Testis (tissue), 3 donors: ENCODE measurements around the gene DHRS2. TPM values are rescaled to one million over a fixed set of nuclear protein-coding genes. Genes with fewer than 3 reads are reported as not detected.

ENCODE experiments used
- DNase-seq: peaks from one replicate; pipeline ENCODE4 v3.0.0-alpha.2; 2019
- H3K27ac ChIP-seq, 2 donors: fragments of 200-600 bp; sonication (generic); one replicate each; pipeline ENCODE4 v1.5.1; 2019
- H3K27me3 ChIP-seq: fragments of 200-600 bp; sonication (generic); one replicate; pipeline ENCODE4 v1.5.1; 2019
- H3K36me3 ChIP-seq: fragments of 200-600 bp; sonication (generic); one replicate; pipeline ENCODE4 v1.5.1; 2017; ENCODE audit warnings: low read depth; ENCODE audit errors: missing control alignments
- H3K4me1 ChIP-seq: fragments of 200-600 bp; sonication (generic); one replicate; pipeline ENCODE4 v1.5.1; 2019
- H3K4me3 ChIP-seq, 2 donors: fragments of 200-600 bp; sonication (generic); one replicate each; pipeline ENCODE4 v1.5.1; 2017 to 2019
- H3K9me3 ChIP-seq: fragments of 200-600 bp; sonication (generic); one replicate; pipeline ENCODE4 v1.5.1; 2017
- POLR2A ChIP-seq: fragments of 450-650 bp; IDR thresholded peaks from one replicate; pipeline ENCODE4 v1.6.1; 2017; ENCODE audit warnings: antibody characterized with exemption, mild to moderate bottlenecking, moderate library complexity
- WGBS, 2 donors: methylation state at CpG; one replicate each; pipeline ENCODE4 v1.1.5; 2018; 5-methylcytosine and 5-hydroxymethylcytosine counted together
- intact Hi-C: fragments of 100-400 bp; cut with DNase I; formaldehyde crosslinking; loops from one replicate; pipeline ENCODE4 v1.15.1; 2023; ENCODE audit warnings: low total_unique reads
- polyA plus RNA-seq: library from polyadenylated mRNA; stranded (reverse); fragments of 350-450 nt; fragmentation: Illumina TruSeq; extraction: RNeasy Lipid Tissue Mini Kit (QIAGEN cat#74804); gene quantifications from one replicate; pipeline ENCODE4 v1.2.3, GENCODE V29; 2014; ENCODE audit warnings: low read depth, low replicate concordance; ENCODE audit not compliant: insufficient read depth
- total RNA-seq, 2 donors: library from RNA; depleted of rRNA; stranded (reverse); fragments of >200 nt; gene quantifications; one replicate each; pipeline ENCODE4 v1.2.3, GENCODE V29; 2016
- TF ChIP-seq, protein P1 (sequence below), 3 experiments: fragments of 450-650 bp in 2 of 3; fragments of 200-600 bp in 1 of 3; sonication (generic) in 1 of 3; IDR thresholded peaks; one replicate each; pipeline ENCODE4 v1.5.1; 2016 to 2019; ENCODE audit warnings: antibody characterized with exemption in 3 of 3, mild to moderate bottlenecking in 2 of 3, moderate library complexity in 1 of 3

DHRS2 gene
- total and polyA plus RNA-seq, 3 donors from 2014 or later: 3.3 to 6.1 (median 4.1) TPM

- DNase-seq: no peak
- Histone ChIP-seq H3K27ac (no peak overlapping the region), H3K27me3 (no peaks in the 10 kb centered on the region), H3K9me3 (no peaks in the 10 kb centered on the region), H3K36me3 (no peaks in the 10 kb centered on the region), H3K4me3 (no peak overlapping the region), H3K4me1 (no peaks in the 10 kb centered on the region)
- TF ChIP-seq, protein P1, sequence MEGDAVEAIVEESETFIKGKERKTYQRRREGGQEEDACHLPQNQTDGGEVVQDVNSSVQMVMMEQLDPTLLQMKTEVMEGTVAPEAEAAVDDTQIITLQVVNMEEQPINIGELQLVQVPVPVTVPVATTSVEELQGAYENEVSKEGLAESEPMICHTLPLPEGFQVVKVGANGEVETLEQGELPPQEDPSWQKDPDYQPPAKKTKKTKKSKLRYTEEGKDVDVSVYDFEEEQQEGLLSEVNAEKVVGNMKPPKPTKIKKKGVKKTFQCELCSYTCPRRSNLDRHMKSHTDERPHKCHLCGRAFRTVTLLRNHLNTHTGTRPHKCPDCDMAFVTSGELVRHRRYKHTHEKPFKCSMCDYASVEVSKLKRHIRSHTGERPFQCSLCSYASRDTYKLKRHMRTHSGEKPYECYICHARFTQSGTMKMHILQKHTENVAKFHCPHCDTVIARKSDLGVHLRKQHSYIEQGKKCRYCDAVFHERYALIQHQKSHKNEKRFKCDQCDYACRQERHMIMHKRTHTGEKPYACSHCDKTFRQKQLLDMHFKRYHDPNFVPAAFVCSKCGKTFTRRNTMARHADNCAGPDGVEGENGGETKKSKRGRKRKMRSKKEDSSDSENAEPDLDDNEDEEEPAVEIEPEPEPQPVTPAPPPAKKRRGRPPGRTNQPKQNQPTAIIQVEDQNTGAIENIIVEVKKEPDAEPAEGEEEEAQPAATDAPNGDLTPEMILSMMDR (IDR thresholded peaks at IDR 0.05): no peak
- no peak for TF ChIP-seq POLR2A
- intact Hi-C loops: no loop called here
- 70 to 78% methylated on average over 10 of the region's 10 CpGs for WGBS, 2 donors
These were observed 21.9 kb downstream of the DHRS2 start for GRCh38 chr14:23657959-23658470.

DNA sequence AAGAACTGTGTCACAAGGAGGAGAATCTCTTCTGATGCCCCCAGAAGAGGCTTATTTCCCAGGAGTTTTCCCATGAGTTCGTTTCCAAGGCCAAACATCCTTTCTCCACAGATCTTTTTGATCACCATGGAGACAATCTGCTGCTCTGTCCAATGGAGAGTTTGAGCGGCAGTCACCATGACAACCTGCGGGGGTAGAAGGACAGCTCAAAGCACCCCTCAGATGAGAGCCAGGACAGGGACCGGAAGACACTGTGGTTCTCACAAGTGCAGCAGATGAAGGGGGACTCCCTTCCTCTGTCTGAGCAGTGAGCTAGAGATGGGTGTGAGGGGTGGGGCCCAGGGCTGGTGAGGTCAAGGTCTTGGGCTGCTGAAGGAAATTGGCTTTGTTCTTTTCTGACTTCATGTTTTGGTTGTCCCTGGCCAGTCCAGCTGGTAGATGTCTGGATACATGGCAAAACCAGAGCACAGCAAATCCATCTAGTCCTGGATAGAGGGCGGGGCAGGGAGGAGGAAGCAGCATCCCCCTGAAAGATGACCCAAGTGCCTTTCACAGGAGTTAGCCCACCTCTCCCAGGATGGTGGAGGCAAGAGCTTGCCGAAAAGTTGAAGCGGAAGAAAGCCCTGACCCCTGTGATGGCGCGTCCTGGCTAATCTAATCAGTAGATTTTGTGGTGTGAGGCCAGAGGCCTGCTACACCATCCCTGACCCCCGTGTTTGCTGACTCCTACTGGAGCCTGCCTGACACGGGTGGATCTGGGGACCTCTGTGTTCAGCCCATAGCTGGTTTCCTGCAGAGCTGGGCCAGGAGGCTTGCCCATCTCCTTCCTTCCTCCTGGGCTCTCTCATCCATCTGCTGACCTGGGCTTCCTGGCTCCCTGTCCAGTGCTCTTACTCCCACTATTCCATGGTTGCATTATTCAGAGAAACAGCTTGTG, 24.4 kb downstream of the DHRS2 start:
- H3K4me3 ChIP-seq: no peak overlapping the region
- no peaks in the 10 kb centered on the region for H3K27me3 ChIP-seq
- H3K4me1 ChIP-seq: no peaks in the 10 kb centered on the region
- intact Hi-C loops: no loop called here
- no peak for DNase-seq
- no peaks in the 10 kb centered on the region for H3K36me3 ChIP-seq
- WGBS, 2 donors: 58 to 66% methylated on average over 9 to 11 of the region's 11 CpGs
- H3K9me3 ChIP-seq: no peaks in the 10 kb centered on the region
- TF ChIP-seq, protein P1 (IDR thresholded peaks at IDR 0.05): no peak
- TF ChIP-seq POLR2A: no peak
- H3K27ac ChIP-seq: no peak overlapping the region

DNA sequence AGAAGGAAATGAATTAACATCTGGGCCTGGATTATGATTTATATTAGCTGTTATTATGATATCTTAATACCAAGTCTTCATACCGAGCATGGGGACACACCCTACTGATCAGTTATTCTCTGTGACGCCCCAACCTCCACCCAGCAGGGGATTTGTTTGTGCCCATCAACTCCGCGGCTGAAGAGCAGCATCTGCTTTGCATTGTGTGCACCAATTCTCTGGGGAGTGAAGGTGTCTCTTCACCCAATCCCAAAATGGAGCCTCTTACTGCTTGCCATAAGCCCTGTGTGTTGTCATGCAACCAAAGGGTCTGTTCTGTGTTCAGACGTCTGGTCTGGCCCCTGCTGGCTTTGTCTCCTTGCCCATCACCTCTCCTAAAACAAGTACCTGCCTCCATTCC, 25.4 kb downstream of the DHRS2 start:
- no peak overlapping the region for H3K4me3 ChIP-seq
- DNase-seq: no peak
- intact Hi-C loops: no loop called here
- no peaks in the 10 kb centered on the region for H3K4me1 ChIP-seq
- no peak overlapping the region for H3K27ac ChIP-seq
- TF ChIP-seq POLR2A: no peak
- TF ChIP-seq, protein P1 (IDR thresholded peaks at IDR 0.05): no peak
- no peaks in the 10 kb centered on the region for H3K9me3 ChIP-seq
- no peaks in the 10 kb centered on the region for H3K27me3 ChIP-seq
- 83 to 90% methylated on average over 5 of the region's 5 CpGs for WGBS, 2 donors
- H3K36me3 ChIP-seq: no peaks in the 10 kb centered on the region

GRCh38 chr14:23663127-23663526, 27.0 kb downstream of the DHRS2 start:
- Histone ChIP-seq H3K27ac (no peak overlapping the region), H3K4me3 (no peak overlapping the region), H3K4me1 (no peaks in the 10 kb centered on the region), H3K27me3 (no peaks in the 10 kb centered on the region), H3K36me3 (no peaks in the 10 kb centered on the region), H3K9me3 (no peaks in the 10 kb centered on the region)
- intact Hi-C loops: no loop called here
- 98 to 100% methylated on average over 2 of the region's 2 CpGs for WGBS, 2 donors
- no peak for DNase-seq
- TF ChIP-seq, protein P1 (IDR thresholded peaks at IDR 0.05): no peak
- TF ChIP-seq POLR2A: no peak
